HG02798 (cell line): ENCODE data around the gene HOXA13.
A peak's percentile ranks its signal among the peaks of the same experiment; 100 is the strongest.

Experiments used
- ATAC-seq: cut with Tn5 transposase; IDR thresholded peaks from one replicate; pipeline ENCODE4 v1.9.1; 2021; ENCODE audit warnings: mild to moderate bottlenecking; ENCODE audit not compliant: unreplicated experiment, poor library complexity

HOXA13 gene

GRCh38 chr7:27172823-27173510, 26.9 kb downstream of the HOXA13 start:
- peak; percentile 24 for ATAC-seq

DNA sequence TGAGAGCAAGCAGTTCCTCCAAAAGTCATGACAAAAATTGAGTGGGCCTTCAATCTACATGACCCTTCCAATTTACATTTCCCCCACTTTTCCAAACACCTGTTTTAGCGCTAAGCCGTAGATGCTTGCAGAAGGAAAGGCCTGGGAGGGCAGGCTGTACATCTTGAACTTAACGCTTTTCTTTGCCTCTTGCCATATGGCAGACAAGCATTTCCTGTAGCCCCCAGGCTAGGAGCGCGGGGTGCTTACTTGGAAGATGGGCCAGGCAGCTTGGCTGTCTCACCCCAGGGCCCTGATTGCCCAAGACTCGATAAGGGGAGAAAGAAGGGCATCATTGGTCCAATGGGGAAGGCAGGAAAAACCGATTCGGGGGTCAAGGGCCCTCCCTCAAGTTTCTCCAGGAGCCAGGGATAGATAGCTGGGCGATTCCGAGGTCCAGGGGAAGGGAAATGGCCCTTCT, 27.5 kb downstream of the HOXA13 start:
- no peak for ATAC-seq

- ATAC-seq, result no peak
Measured at GRCh38 chr7:27171637-27172314, 28.1 kb downstream of the HOXA13 start.

DNA sequence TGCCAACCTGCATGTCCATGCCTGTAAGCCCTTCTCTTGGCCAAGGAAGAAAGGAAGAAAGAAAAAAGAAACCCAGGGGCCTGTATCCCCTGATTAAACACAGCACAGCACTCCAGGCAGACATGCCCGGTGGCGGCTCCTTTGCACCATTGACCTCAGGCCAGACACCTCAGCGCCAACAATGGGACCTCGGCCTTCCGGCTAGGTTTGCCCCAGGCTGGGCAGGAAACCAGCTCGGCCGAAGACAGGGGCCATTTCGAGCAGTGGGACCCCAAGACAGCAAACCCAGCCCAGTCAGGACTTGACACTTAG, 28.6 kb downstream of the HOXA13 start:
- no peak for ATAC-seq

DNA sequence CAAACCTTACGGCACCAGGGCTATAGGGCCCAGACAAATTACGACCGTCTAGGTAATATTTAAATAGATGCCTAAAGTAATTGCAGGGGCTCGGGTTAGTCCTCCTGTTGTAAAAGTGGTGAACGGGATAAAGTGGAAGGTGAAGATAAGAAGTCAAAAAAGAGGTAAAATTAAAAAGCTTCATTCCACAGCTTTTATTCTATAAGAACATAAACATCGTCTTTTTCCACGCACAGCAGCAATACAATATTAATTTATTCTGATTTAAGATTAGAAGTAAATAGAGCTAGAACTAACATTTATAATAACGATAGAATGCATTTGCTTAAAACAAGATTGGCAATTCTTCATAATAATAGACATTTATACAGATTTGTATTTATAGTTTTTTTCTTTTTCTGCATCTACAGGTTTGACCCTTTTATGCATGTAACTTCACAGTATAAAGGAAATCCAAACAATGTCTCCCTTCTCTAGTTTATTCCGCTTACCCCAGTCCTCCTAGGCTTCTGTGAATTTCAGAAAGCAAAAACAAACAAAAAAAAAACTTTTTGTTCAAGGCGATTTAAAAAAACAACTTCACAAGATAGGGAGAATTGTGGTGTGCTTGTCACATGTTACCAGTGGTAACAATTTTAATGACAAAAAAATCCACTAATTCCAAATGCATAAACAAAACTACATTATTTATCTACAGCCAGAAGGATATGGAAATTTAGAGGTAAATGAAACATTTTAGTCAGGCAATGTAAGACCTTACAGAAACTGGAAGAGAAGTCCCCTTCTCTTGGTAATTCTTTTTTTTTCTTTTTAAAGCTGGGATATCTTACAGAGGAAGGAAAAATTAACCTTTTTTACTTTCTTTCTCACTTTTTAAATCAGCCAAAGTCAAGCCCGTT, 29.2 kb downstream of the HOXA13 start:
- ATAC-seq, result no peak

DNA sequence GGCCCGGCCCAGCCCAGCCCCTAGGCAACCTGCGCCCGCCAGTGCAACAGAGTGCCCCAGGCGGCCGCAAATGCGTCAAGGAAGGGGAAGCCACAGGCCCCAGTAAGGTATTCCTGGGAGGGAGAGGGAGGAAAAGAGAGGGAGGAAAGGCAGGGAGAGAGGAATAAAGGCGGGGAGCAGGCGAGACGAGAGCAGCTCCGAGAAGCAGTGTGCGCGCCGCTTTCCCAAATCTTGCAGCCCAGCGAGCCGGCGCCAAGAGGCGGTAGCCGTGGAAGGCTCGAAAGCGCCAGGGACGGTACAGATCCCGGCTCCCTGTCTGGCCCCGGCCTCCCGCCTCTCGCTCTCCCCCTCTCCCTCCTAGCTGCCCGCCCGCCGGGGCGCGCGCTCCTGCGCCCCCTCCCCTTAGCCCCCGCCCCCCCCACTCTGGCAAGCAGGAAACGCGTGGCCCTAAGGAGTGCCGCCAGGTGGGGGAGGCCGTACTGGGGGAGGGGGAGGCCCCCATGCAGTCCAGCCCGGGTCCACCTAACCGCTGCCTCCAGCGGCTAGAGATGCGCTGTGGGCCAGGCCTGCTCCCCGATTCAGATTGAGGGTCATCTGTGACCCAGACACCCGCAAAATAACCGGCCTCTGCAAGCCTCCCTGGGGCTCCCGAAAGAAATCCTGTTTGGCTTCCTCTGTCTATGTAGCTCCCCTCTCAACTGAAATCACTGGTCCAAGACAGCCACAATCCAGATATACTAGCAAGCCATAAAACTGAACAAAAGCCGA, 30.0 kb downstream of the HOXA13 start:
- no peak for ATAC-seq

- no peak for ATAC-seq
Measured at GRCh38 chr7:27168265-27168947, 31.5 kb downstream of the HOXA13 start.

DNA sequence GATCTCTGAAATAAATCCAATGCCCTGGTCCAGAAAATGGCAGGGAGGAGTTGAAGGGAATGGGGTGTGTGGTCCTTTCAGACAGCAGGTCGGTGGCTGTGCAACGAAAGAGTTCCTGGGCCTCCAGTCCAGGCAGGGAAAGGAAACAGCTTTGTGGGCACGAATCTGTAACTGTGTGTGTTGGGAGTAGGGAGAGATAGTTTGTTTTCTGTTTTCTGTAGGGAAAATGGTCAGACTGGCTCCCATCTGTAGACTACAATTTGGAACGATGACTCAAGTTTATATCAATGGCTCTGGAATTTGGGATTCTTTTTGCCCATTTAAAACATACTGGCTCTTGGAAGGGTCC, 32.0 kb downstream of the HOXA13 start:
- ATAC-seq, result no peak

DNA sequence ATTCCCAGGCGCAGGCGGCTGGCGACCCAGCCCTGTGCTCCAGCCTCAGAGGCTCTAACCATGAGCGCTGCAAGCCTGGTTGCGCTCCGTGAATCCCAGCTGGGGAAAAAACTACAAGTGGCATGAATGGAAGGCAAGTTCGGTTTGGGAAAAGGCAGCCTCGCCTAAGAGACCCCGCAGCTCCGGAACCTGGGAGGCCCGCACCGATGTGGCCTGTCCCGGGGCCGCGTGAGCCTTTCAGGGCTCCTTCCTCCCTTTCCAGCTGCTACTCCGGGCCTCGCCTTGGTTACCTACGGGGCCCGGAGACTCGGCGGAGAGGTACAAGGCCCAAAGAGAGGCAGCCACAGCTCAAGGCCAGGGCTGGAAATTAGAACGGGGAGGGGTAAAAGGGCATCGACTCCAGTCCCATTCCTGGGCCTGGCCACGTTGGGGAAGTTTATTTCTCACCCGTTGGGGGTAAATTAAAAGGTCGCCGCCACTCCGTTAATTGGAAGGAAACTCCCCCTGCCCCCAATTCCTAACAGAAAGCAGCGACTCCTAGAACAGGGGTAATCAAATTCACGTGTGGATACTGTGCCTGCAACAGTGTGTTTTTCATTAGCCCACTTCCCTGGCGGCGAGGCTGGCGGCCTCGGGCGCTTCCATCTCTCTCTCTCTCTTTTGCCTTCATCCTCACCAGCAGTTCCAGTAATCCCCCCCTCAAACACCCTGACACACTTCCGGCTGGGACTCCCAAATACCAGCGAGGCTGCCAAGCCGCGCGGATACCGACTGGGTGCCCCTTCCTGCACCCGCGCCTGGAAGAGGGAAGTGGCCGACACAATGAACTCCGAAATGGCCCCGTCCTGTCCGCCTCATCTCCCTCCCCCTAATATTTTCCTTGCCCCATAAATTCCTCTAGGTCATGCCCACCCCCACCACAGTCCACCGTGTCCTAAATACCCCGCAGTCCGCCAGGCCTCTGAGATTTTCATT, 33.1 kb downstream of the HOXA13 start:
- ATAC-seq, result no peak

GRCh38 chr7:27165996-27166530, 33.8 kb downstream of the HOXA13 start:
- ATAC-seq, result no peak

GRCh38 chr7:27165089-27165995, 34.5 kb downstream of the HOXA13 start, which contains the start of gene HOXA9:
Gene HOXA9, minus strand, starts transcription at chr7:27165537. Its CDS starts 80 bp downstream, at chr7:27165457.
- no peak for ATAC-seq

GRCh38 chr7:27164367-27165088, 35.4 kb downstream of the HOXA13 start:
- ATAC-seq, result no peak

- ATAC-seq, result no peak
Measured at GRCh38 chr7:27164045-27164366, 35.9 kb downstream of the HOXA13 start.

DNA sequence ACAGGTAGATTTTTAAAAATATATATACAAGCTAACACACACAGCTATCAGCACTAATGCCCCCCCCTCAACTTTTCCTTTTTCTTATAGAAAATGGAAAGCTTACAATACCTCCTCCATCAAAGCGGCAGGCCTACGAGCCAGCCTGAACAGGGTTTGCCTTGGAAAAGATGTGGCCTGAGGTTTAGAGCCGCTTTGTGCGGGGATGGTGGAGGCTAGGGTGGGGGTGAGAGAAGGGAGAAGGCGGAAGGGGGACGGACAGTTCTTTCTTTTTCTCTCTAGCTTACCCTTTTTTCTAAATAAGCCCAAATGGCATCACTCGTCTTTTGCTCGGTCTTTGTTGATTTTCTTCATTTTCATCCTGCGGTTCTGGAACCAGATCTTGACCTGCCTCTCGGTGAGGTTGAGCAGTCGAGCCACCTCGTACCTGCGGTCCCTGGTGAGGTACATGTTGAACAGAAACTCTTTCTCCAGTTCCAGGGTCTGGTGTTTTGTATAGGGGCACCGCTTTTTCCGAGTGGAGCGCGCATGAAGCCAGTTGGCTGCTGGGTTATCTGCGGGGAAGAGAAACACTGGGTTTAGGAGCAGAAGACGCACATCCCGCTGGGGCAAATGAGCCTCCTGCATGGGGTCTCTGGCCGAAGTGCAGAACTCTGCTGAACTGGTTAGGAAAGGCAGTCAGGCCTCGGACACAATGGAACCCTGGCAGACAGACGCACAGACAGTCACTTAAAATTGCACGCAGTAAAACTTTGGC, 36.4 kb downstream of the HOXA13 start:
- ATAC-seq, result no peak

DNA sequence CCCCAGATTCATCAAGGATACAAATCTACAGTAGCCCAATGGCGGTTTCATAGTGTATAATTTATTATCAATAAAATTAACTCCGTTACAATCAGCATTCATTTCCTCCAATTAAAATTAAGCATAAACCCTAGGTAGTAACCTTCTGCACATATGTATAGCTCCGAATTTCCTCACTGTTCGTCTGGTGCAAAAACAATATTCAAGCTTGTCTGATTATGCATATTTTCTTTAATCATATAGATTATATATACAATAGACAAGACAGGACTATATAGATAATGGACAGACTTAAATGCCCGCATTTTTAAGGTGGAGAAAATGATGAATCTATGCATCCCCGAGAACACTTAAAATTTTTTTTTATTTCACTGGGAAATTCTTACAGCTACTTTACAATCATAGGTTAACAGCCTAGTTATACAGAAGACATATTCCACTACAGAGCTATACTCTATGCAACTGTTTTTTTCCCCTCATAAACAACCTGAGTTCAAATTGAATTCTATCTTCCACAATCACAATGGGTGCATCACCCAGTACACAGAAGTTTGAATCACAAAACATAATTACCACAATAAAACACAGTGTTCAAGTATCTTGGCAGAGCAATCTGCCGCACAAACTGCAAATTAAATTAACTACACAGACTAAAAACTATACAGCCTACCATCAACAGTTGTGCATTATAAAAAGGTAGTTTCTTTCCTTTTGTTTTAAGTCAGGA, 37.2 kb downstream of the HOXA13 start:
- no peak for ATAC-seq
